ENCODE data around the gene PFN1. TPM values are rescaled to one million over a fixed set of nuclear protein-coding genes. Genes with fewer than 3 reads are reported as not detected.

PFN1 gene
- total and polyA plus RNA-seq, 9 of the 15 experiments (the other 6 are each of a cell fraction or from before 2014, with no cell fraction given), result 60.5 to 1,479 (median 456) TPM

DNA sequence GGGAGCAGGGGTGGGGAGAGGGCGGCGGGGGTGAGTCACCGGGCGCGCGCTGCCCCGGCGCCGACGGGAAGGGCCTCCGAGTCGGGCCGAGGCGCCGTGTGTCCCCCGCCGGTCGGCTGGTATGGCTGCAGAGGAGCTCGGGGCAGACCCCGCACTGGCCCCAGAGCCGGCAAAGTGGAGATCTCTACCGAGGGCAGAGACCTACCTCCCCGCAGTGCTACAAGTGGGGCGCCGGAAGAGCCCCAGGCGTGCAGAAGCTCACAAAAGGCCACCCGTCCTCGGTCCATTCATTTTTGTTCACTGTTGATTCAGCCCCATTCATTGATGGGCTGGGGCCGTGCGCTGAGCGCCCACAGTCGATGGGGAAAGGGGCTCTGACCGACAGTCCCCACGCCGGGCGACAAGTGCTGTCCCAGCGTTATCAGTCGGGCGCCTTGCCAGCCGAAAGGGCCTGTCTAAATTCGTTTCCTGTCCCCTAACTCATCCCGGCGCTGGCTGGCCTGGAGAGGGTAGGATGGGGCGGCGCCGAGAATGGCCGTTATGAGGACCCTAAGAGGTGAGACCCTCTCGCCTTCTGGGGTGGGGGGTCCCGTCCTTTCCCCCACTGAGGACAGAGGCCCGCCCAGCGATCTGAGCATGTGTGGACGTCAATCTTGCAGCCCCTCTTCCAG lies 1.9 kb upstream of the PFN1 start (continued):
- TF ChIP-seq MED1 (CRISPR knock-in tag; IDR thresholded peaks at IDR 0.05; ENCODE audit: borderline replicate concordance) (no peak), RBFOX2 (IDR thresholded peaks at IDR 0.05; ENCODE audit: low read depth, low read length) (peak; percentile 78), ERF (CRISPR knock-in tag; IDR thresholded peaks at IDR 0.05) (no peak), SRSF3 (IDR thresholded peaks at IDR 0.05; ENCODE audit: insufficient read depth, low read length) (0 out of 2 replicates have a peak, but pooled peaks have one; percentile 60), CXXC5 (CRISPR knock-in tag; IDR thresholded peaks at IDR 0.05) (peak; percentile 5; the same call in 1 of the 2 replicates), KAT7 (CRISPR knock-in tag; IDR thresholded peaks at IDR 0.05; ENCODE audit: borderline replicate concordance) (0 out of 2 replicates have a peak, but pooled peaks have one; percentile 35), POLR2H (tag; IDR thresholded peaks at IDR 0.05; ENCODE audit: low read depth) (peak; percentile 42), SNIP1 (IDR thresholded peaks at IDR 0.05; ENCODE audit: low read depth) (no peak), RBBP5 (IDR thresholded peaks at IDR 0.05; ENCODE audit: borderline replicate concordance, insufficient read depth, low read length, poor library complexity, severe bottlenecking) (peak; percentile 27), SMARCE1 (IDR thresholded peaks at IDR 0.05) (peak; percentile 51; the same call in 1 of the 2 replicates), MYC (IDR thresholded peaks at IDR 0.05; ENCODE audit: low read depth, low read length) (0 out of 2 replicates have a peak, but pooled peaks have one; percentile 17), MYC (CRISPR knock-in tag; IDR thresholded peaks at IDR 0.05; ENCODE audit: borderline replicate concordance, low read depth) (no peak), FOSL1 (tag; conservative IDR thresholded peaks at IDR 0.05) (peak; percentile 94), L3MBTL2 (IDR thresholded peaks at IDR 0.05) (0 out of 2 replicates have a peak, but pooled peaks have one; percentile 9), NR2C2 (CRISPR knock-in tag; IDR thresholded peaks at IDR 0.05) (no peak), NR2C2 (tag; IDR thresholded peaks at IDR 0.05) (no peak)
- TF ChIP-seq, protein P1, sequence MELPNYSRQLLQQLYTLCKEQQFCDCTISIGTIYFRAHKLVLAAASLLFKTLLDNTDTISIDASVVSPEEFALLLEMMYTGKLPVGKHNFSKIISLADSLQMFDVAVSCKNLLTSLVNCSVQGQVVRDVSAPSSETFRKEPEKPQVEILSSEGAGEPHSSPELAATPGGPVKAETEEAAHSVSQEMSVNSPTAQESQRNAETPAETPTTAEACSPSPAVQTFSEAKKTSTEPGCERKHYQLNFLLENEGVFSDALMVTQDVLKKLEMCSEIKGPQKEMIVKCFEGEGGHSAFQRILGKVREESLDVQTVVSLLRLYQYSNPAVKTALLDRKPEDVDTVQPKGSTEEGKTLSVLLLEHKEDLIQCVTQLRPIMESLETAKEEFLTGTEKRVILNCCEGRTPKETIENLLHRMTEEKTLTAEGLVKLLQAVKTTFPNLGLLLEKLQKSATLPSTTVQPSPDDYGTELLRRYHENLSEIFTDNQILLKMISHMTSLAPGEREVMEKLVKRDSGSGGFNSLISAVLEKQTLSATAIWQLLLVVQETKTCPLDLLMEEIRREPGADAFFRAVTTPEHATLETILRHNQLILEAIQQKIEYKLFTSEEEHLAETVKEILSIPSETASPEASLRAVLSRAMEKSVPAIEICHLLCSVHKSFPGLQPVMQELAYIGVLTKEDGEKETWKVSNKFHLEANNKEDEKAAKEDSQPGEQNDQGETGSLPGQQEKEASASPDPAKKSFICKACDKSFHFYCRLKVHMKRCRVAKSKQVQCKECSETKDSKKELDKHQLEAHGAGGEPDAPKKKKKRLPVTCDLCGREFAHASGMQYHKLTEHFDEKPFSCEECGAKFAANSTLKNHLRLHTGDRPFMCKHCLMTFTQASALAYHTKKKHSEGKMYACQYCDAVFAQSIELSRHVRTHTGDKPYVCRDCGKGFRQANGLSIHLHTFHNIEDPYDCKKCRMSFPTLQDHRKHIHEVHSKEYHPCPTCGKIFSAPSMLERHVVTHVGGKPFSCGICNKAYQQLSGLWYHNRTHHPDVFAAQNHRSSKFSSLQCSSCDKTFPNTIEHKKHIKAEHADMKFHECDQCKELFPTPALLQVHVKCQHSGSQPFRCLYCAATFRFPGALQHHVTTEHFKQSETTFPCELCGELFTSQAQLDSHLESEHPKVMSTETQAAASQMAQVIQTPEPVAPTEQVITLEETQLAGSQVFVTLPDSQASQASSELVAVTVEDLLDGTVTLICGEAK (IDR thresholded peaks at IDR 0.05), result peak; percentile 9; the same call in 1 of the 2 replicates
- TF ChIP-seq, protein P1 (CRISPR knock-in tag; IDR thresholded peaks at IDR 0.05), result no peak
- TF ChIP-seq, protein P2, sequence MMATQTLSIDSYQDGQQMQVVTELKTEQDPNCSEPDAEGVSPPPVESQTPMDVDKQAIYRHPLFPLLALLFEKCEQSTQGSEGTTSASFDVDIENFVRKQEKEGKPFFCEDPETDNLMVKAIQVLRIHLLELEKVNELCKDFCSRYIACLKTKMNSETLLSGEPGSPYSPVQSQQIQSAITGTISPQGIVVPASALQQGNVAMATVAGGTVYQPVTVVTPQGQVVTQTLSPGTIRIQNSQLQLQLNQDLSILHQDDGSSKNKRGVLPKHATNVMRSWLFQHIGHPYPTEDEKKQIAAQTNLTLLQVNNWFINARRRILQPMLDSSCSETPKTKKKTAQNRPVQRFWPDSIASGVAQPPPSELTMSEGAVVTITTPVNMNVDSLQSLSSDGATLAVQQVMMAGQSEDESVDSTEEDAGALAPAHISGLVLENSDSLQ (IDR thresholded peaks at IDR 0.05), result peak; percentile 49
